NCI-H128 (cell line): ENCODE measurements around the gene SLC27A6.
"Not testable (repeated sequence)": the region's sequence is repeated elsewhere in the genome, so short reads cannot be mapped to it uniquely, and the experiment has no call there.

Experiments used
- DNase-seq: peaks from one replicate; lab custom pipeline; 2025; ENCODE audit not compliant: unreplicated experiment; lab: John Stamatoyannopoulos, UW

Gene SLC27A6

GRCh38 chr5:128965011-128965637 is at the start of gene SLC27A6:
SLC27A6 (plus strand) TSS chr5:128965488; CDS start chr5:128966138, 650 bp downstream.
- no peak for DNase-seq

- no peak for DNase-seq
These were observed 45.7 kb upstream of the SLC27A6 start for GRCh38 chr5:128919542-128919941.

GRCh38 chr5:128920345-128921215 is 44.7 kb upstream of the SLC27A6 start:
- DNase-seq = no peak

GRCh38 chr5:128924299-128924698 is 41.0 kb upstream of the SLC27A6 start:
- no peak for DNase-seq

GRCh38 chr5:128925973-128926372 is 39.3 kb upstream of the SLC27A6 start:
- no peak for DNase-seq

GRCh38 chr5:128927644-128928043 is 37.6 kb upstream of the SLC27A6 start:
- DNase-seq = no peak

GRCh38 chr5:128932232-128932631 is 33.1 kb upstream of the SLC27A6 start:
- DNase-seq = not testable (repeated sequence)

- not testable (repeated sequence) for DNase-seq
These were observed 22.2 kb upstream of the SLC27A6 start for GRCh38 chr5:128943100-128943499.

GRCh38 chr5:128949847-128950546 is 15.3 kb upstream of the SLC27A6 start:
- DNase-seq = no peak

GRCh38 chr5:128951301-128951700 is 14.0 kb upstream of the SLC27A6 start:
- not testable (repeated sequence) for DNase-seq

- no peak for DNase-seq
These were observed 9.1 kb upstream of the SLC27A6 start for GRCh38 chr5:128956164-128956563.

GRCh38 chr5:128962211-128962610 is 3.1 kb upstream of the SLC27A6 start:
- no peak for DNase-seq

- DNase-seq = no peak
These were observed 482 bp downstream of the SLC27A6 start for GRCh38 chr5:128965638-128966302.

- no peak for DNase-seq
These were observed 1.1 kb downstream of the SLC27A6 start for GRCh38 chr5:128966375-128966774.

GRCh38 chr5:128966846-128967245 is 1.6 kb downstream of the SLC27A6 start:
- no peak for DNase-seq

- DNase-seq = no peak
These were observed 8.0 kb downstream of the SLC27A6 start for GRCh38 chr5:128973244-128973643.

GRCh38 chr5:128974567-128974966 is 9.3 kb downstream of the SLC27A6 start:
- no peak for DNase-seq

- DNase-seq = no peak
These were observed 14.5 kb downstream of the SLC27A6 start for GRCh38 chr5:128979761-128980160.

GRCh38 chr5:128980917-128981316 is 15.6 kb downstream of the SLC27A6 start:
- DNase-seq = no peak

- no peak for DNase-seq
These were observed 19.2 kb downstream of the SLC27A6 start for GRCh38 chr5:128984480-128984879.

GRCh38 chr5:128988476-128988875 is 23.2 kb downstream of the SLC27A6 start:
- no peak for DNase-seq
